ENCODE results near the gene C1orf21.

The C1orf21 gene

GRCh38 chr1:184405094-184405800 lies 18.4 kb downstream of the C1orf21 start:
- Histone ChIP-seq H4K8ac (ENCODE audit: low read depth, low read length) (no peak overlapping the region), H3K36me3 (ENCODE audit: control insufficient read depth in 1 of 2, insufficient read depth in 2 of 2, low read length in 2 of 2) (no peaks in the 10 kb centered on the region), H3K9me3 (ENCODE audit: insufficient read depth, low read depth, low read length) (no peaks in the 10 kb centered on the region), H3K79me1 (ENCODE audit: low read length) (peaks cover 2% of the 10 kb centered on the region), H3K18ac (ENCODE audit: low read length) (no peak overlapping the region), H3K79me2 (ENCODE audit: control insufficient read depth, insufficient read depth, low read length, poor library complexity) (peaks cover 2% of the 10 kb centered on the region), H3K4me2 (ENCODE audit: low read length) (no peak overlapping the region), H2AK5ac (ENCODE audit: low read length) (no peak overlapping the region), H3K27me3 (ENCODE audit: insufficient read depth, low read length) (no peaks in the 10 kb centered on the region), H3K4me1 (ENCODE audit: control insufficient read depth in 1 of 2, insufficient read depth in 2 of 2, low read length in 2 of 2) (peaks cover 0 to 4% of the 10 kb centered on the region in 2 experiments), H3K9ac (ENCODE audit: low read length) (no peak overlapping the region), H2BK12ac (ENCODE audit: low read length) (no peak overlapping the region), H4K12ac (ENCODE audit: low read depth, low read length) (no peak overlapping the region), H3K27ac (ENCODE audit: low read depth, low read length) (no peak overlapping the region), H3K4me3 (ENCODE audit: low read depth, low read length) (no peak overlapping the region), H3K14ac (ENCODE audit: low read length) (no peak overlapping the region), H2BK120ac (ENCODE audit: insufficient read depth, low read length, poor library complexity) (no peak overlapping the region), H3K4ac (ENCODE audit: low read depth, low read length) (peak overlapping the region; percentile 37), H2AFZ (ENCODE audit: insufficient read depth, low read length, poor library complexity) (no peak overlapping the region), H3K23ac (ENCODE audit: low read length) (no peak overlapping the region), H4K91ac (ENCODE audit: low read depth, low read length) (no peak overlapping the region), H2BK5ac (ENCODE audit: low read depth, low read length, poor library complexity) (no peak overlapping the region)
- no CpG with 5 or more reads among the region's 4 CpGs for WGBS (ENCODE audit: extremely low coverage, insufficient coverage, insufficient read length)
- no peak for DNase-seq

GRCh38 chr1:184405801-184406142 lies 18.9 kb downstream of the C1orf21 start:
- no peak overlapping the region for H3K18ac ChIP-seq (ENCODE audit: low read length)
- no peak overlapping the region for H4K91ac ChIP-seq (ENCODE audit: low read depth, low read length)
- H3K4me3 ChIP-seq (ENCODE audit: low read depth, low read length), result no peak overlapping the region
- no peaks in the 10 kb centered on the region for H3K27me3 ChIP-seq (ENCODE audit: insufficient read depth, low read length)
- H2BK120ac ChIP-seq (ENCODE audit: insufficient read depth, low read length, poor library complexity), result no peak overlapping the region
- no peak overlapping the region for H3K4me2 ChIP-seq (ENCODE audit: low read length)
- H3K27ac ChIP-seq (ENCODE audit: low read depth, low read length), result no peak overlapping the region
- no peak overlapping the region for H3K23ac ChIP-seq (ENCODE audit: low read length)
- DNase-seq, result no peak
- no peak overlapping the region for H4K8ac ChIP-seq (ENCODE audit: low read depth, low read length)
- H2BK12ac ChIP-seq (ENCODE audit: low read length), result no peak overlapping the region
- H3K79me2 ChIP-seq (ENCODE audit: control insufficient read depth, insufficient read depth, low read length, poor library complexity), result peaks cover 2% of the 10 kb centered on the region
- H2BK5ac ChIP-seq (ENCODE audit: low read depth, low read length, poor library complexity), result no peak overlapping the region
- H2AK5ac ChIP-seq (ENCODE audit: low read length), result no peak overlapping the region
- peaks cover 0 to 4% of the 10 kb centered on the region in 2 experiments for H3K4me1 ChIP-seq (ENCODE audit: control insufficient read depth in 1 of 2, insufficient read depth in 2 of 2, low read length in 2 of 2)
- H3K9ac ChIP-seq (ENCODE audit: low read length), result no peak overlapping the region
- H3K9me3 ChIP-seq (ENCODE audit: insufficient read depth, low read depth, low read length), result no peaks in the 10 kb centered on the region
- no CpG with 5 or more reads among the region's 1 CpG for WGBS (ENCODE audit: extremely low coverage, insufficient coverage, insufficient read length)
- H3K14ac ChIP-seq (ENCODE audit: low read length), result no peak overlapping the region
- no peak overlapping the region for H3K4ac ChIP-seq (ENCODE audit: low read depth, low read length)
- H3K79me1 ChIP-seq (ENCODE audit: low read length), result peaks cover 2% of the 10 kb centered on the region
- no peaks in the 10 kb centered on the region for H3K36me3 ChIP-seq (ENCODE audit: control insufficient read depth in 1 of 2, insufficient read depth in 2 of 2, low read length in 2 of 2)
- no peak overlapping the region for H2AFZ ChIP-seq (ENCODE audit: insufficient read depth, low read length, poor library complexity)
- no peak overlapping the region for H4K12ac ChIP-seq (ENCODE audit: low read depth, low read length)

- H3K4me1 ChIP-seq (ENCODE audit: control insufficient read depth in 1 of 2, insufficient read depth in 2 of 2, low read length in 2 of 2), result peaks cover 0 to 4% of the 10 kb centered on the region in 2 experiments
- H3K4ac ChIP-seq (ENCODE audit: low read depth, low read length), result no peak overlapping the region
- H2BK12ac ChIP-seq (ENCODE audit: low read length), result no peak overlapping the region
- no peak overlapping the region for H4K12ac ChIP-seq (ENCODE audit: low read depth, low read length)
- no peaks in the 10 kb centered on the region for H3K79me2 ChIP-seq (ENCODE audit: control insufficient read depth, insufficient read depth, low read length, poor library complexity)
- H2AFZ ChIP-seq (ENCODE audit: insufficient read depth, low read length, poor library complexity), result no peak overlapping the region
- no peak overlapping the region for H3K4me3 ChIP-seq (ENCODE audit: low read depth, low read length)
- H3K36me3 ChIP-seq (ENCODE audit: control insufficient read depth in 1 of 2, insufficient read depth in 2 of 2, low read length in 2 of 2), result no peaks in the 10 kb centered on the region
- no peak overlapping the region for H3K4me2 ChIP-seq (ENCODE audit: low read length)
- H3K23ac ChIP-seq (ENCODE audit: low read length), result no peak overlapping the region
- H3K18ac ChIP-seq (ENCODE audit: low read length), result no peak overlapping the region
- H2BK5ac ChIP-seq (ENCODE audit: low read depth, low read length, poor library complexity), result no peak overlapping the region
- no peak overlapping the region for H2BK120ac ChIP-seq (ENCODE audit: insufficient read depth, low read length, poor library complexity)
- no peak for DNase-seq
- H2AK5ac ChIP-seq (ENCODE audit: low read length), result no peak overlapping the region
- H3K27me3 ChIP-seq (ENCODE audit: insufficient read depth, low read length), result no peaks in the 10 kb centered on the region
- no peak overlapping the region for H4K91ac ChIP-seq (ENCODE audit: low read depth, low read length)
- no peak overlapping the region for H3K27ac ChIP-seq (ENCODE audit: low read depth, low read length)
- no peak overlapping the region for H3K14ac ChIP-seq (ENCODE audit: low read length)
- no peak overlapping the region for H3K9ac ChIP-seq (ENCODE audit: low read length)
- H3K9me3 ChIP-seq (ENCODE audit: insufficient read depth, low read depth, low read length), result no peaks in the 10 kb centered on the region
- no peak overlapping the region for H4K8ac ChIP-seq (ENCODE audit: low read depth, low read length)
- peaks cover 2% of the 10 kb centered on the region for H3K79me1 ChIP-seq (ENCODE audit: low read length)
Observed at GRCh38 chr1:184406479-184406878, 19.6 kb downstream of the C1orf21 start.

- Histone ChIP-seq H3K14ac (ENCODE audit: low read length) (no peak overlapping the region), H3K4me2 (ENCODE audit: low read length) (no peak overlapping the region), H3K4me1 (ENCODE audit: control insufficient read depth in 1 of 2, insufficient read depth in 2 of 2, low read length in 2 of 2) (peaks cover 0 to 4% of the 10 kb centered on the region in 2 experiments), H2BK120ac (ENCODE audit: insufficient read depth, low read length, poor library complexity) (no peak overlapping the region), H3K79me2 (ENCODE audit: control insufficient read depth, insufficient read depth, low read length, poor library complexity) (no peaks in the 10 kb centered on the region), H3K9me3 (ENCODE audit: insufficient read depth, low read depth, low read length) (no peaks in the 10 kb centered on the region), H4K8ac (ENCODE audit: low read depth, low read length) (no peak overlapping the region), H2BK12ac (ENCODE audit: low read length) (no peak overlapping the region), H3K36me3 (ENCODE audit: control insufficient read depth in 1 of 2, insufficient read depth in 2 of 2, low read length in 2 of 2) (no peaks in the 10 kb centered on the region), H2AFZ (ENCODE audit: insufficient read depth, low read length, poor library complexity) (no peak overlapping the region), H2AK5ac (ENCODE audit: low read length) (no peak overlapping the region), H3K27me3 (ENCODE audit: insufficient read depth, low read length) (no peaks in the 10 kb centered on the region), H3K79me1 (ENCODE audit: low read length) (peaks cover 2% of the 10 kb centered on the region), H2BK5ac (ENCODE audit: low read depth, low read length, poor library complexity) (no peak overlapping the region), H3K4ac (ENCODE audit: low read depth, low read length) (no peak overlapping the region), H3K27ac (ENCODE audit: low read depth, low read length) (no peak overlapping the region), H3K9ac (ENCODE audit: low read length) (no peak overlapping the region), H3K4me3 (ENCODE audit: low read depth, low read length) (no peak overlapping the region), H4K12ac (ENCODE audit: low read depth, low read length) (no peak overlapping the region), H3K18ac (ENCODE audit: low read length) (no peak overlapping the region), H4K91ac (ENCODE audit: low read depth, low read length) (no peak overlapping the region), H3K23ac (ENCODE audit: low read length) (no peak overlapping the region)
- WGBS (ENCODE audit: extremely low coverage, insufficient coverage, insufficient read length), result no CpG with 5 or more reads among the region's 5 CpGs
- no peak for DNase-seq
Observed at GRCh38 chr1:184407816-184408510, 21.1 kb downstream of the C1orf21 start.

Measured in trophoblast cell (in vitro differentiated cells and primary cell).